Measurements from ENCODE around the gene GK.

GK gene

GRCh38 chrX:30657196-30658161, 4.3 kb downstream of the GK start:
- Histone ChIP-seq H3K4me1 (no peaks in the 10 kb centered on the region), H3K4me3 (ENCODE audit: low read depth, low read length) (no peak overlapping the region), H3K27me3 (no peaks in the 10 kb centered on the region), H3K9me3 (no peaks in the 10 kb centered on the region), H3K36me3 (no peaks in the 10 kb centered on the region)
- no peak for DNase-seq
- TF ChIP-seq, protein P1, sequence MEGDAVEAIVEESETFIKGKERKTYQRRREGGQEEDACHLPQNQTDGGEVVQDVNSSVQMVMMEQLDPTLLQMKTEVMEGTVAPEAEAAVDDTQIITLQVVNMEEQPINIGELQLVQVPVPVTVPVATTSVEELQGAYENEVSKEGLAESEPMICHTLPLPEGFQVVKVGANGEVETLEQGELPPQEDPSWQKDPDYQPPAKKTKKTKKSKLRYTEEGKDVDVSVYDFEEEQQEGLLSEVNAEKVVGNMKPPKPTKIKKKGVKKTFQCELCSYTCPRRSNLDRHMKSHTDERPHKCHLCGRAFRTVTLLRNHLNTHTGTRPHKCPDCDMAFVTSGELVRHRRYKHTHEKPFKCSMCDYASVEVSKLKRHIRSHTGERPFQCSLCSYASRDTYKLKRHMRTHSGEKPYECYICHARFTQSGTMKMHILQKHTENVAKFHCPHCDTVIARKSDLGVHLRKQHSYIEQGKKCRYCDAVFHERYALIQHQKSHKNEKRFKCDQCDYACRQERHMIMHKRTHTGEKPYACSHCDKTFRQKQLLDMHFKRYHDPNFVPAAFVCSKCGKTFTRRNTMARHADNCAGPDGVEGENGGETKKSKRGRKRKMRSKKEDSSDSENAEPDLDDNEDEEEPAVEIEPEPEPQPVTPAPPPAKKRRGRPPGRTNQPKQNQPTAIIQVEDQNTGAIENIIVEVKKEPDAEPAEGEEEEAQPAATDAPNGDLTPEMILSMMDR (IDR thresholded peaks at IDR 0.05; ENCODE audit: low read depth, low read length): no peak

DNA sequence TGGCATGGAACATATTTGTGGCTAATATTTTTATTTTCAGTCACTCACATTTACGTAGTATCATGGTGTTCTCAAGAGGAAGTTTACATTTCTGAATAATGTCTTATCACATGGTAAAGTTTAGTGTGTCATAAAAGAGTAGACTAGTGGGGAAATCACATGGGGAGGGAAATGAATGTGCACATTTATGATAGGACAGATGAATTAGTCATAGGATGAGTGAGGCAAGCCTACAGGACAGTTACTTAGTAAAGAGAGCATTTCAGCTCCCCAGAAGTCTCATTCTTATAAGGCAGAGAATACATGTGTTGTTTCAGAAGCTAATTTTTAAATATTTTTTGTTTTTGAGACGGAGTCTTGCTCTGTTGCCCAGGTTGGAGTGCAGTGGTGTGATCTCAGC, 6.2 kb downstream of the GK start:
- Histone ChIP-seq H3K9me3 (no peaks in the 10 kb centered on the region), H3K36me3 (no peaks in the 10 kb centered on the region), H3K27me3 (no peaks in the 10 kb centered on the region), H3K4me3 (ENCODE audit: low read depth, low read length) (no peak overlapping the region), H3K4me1 (no peaks in the 10 kb centered on the region)
- no peak for DNase-seq
- TF ChIP-seq, protein P1 (IDR thresholded peaks at IDR 0.05; ENCODE audit: low read depth, low read length): no peak

DNA sequence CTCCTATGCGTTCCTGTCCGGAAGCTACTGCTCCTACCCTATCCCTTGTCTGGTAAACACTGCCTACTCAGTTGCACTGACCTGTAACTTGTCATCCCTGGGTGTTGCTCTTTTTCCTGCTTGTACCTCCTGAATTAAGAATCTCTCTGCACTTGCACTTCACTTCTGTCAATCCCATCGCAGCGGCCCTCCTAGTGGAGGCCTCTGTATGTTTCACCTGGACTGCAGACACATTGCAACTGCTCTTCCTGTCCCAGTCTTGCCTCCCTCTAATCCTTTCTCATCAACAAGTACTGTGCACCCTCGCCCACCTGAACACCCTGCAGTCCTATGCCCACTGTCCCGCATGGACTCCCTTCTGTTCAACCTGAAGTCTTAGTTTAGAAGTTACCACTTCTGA, 8.0 kb downstream of the GK start:
- TF ChIP-seq, protein P1 (IDR thresholded peaks at IDR 0.05; ENCODE audit: low read depth, low read length): no peak
- Histone ChIP-seq H3K27me3 (no peaks in the 10 kb centered on the region), H3K4me1 (no peaks in the 10 kb centered on the region), H3K9me3 (no peaks in the 10 kb centered on the region), H3K4me3 (ENCODE audit: low read depth, low read length) (no peak overlapping the region), H3K36me3 (no peaks in the 10 kb centered on the region)
- no peak for DNase-seq

DNA sequence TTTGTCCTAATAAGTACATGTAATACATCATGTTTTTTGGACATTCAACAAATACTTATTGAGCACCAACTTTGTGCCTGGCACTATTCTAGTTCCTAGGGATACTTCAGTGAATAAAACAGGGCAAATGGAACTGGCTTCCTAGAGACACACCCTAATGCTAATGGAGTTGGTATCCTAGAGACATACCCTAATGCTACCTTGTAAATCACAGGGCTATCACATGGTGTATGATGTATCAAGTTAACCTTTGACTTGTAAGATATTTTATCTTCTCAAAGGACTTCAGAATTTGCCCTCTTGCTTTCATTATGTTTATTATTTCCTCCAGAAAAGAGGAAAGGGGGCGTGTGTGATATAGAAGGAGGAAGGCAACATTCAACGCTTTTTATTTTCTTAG, 10.1 kb downstream of the GK start:
- DNase-seq: no peak
- no peaks in the 10 kb centered on the region for H3K36me3 ChIP-seq

GRCh38 chrX:30665471-30665870, 12.2 kb downstream of the GK start:
- Histone ChIP-seq H3K4me1 (no peaks in the 10 kb centered on the region), H3K36me3 (no peaks in the 10 kb centered on the region), H3K27me3 (no peaks in the 10 kb centered on the region), H3K4me3 (ENCODE audit: low read depth, low read length) (no peak overlapping the region), H3K9me3 (no peaks in the 10 kb centered on the region)
- no peak for DNase-seq
- TF ChIP-seq, protein P1 (IDR thresholded peaks at IDR 0.05; ENCODE audit: low read depth, low read length): no peak

More for the DNA sequence above, 10.1 kb downstream of the GK start:
- Histone ChIP-seq H3K4me1 (no peaks in the 10 kb centered on the region), H3K4me3 (ENCODE audit: low read depth, low read length) (no peak overlapping the region), H3K9me3 (no peaks in the 10 kb centered on the region), H3K27me3 (no peaks in the 10 kb centered on the region)
- TF ChIP-seq, protein P1 (IDR thresholded peaks at IDR 0.05; ENCODE audit: low read depth, low read length): no peak

GRCh38 chrX:30666094-30666493, 12.9 kb downstream of the GK start:
- DNase-seq: no peak
- H3K36me3 ChIP-seq: no peaks in the 10 kb centered on the region
- H3K4me1 ChIP-seq: no peaks in the 10 kb centered on the region
- no peaks in the 10 kb centered on the region for H3K27me3 ChIP-seq
- no peaks in the 10 kb centered on the region for H3K9me3 ChIP-seq
- TF ChIP-seq, protein P1 (IDR thresholded peaks at IDR 0.05; ENCODE audit: low read depth, low read length): no peak
- no peak overlapping the region for H3K4me3 ChIP-seq (ENCODE audit: low read depth, low read length)
